ENCODE measurements around the gene SEC61G. TPM values are rescaled to one million over a fixed set of nuclear protein-coding genes. Genes with fewer than 3 reads are reported as not detected.

The SEC61G gene
- total and polyA plus RNA-seq, 12 donors: 73.7 to 578 (median 91.7) TPM

GRCh38 chr7:54788664-54789063 lies 29.7 kb upstream of the SEC61G start:
- Histone ChIP-seq H3K4me1 (peaks cover 0 to 9% (median 6%) of the 10 kb centered on the region in 9 donors), H3K27ac (no peak overlapping the region), H3K27me3 (peaks cover 0 to 7% (median 0%) of the 10 kb centered on the region in 7 donors), H3K36me3 (no peaks in the 10 kb centered on the region), H3K9me3 (no peaks in the 10 kb centered on the region), H3K4me3 (no peak overlapping the region)
- WGBS, 2 donors: 1 to 5% methylated on average over 9 of the region's 9 CpGs
- peak; percentile 31 to 83 (median 67) for TF ChIP-seq CTCF (IDR thresholded peaks at IDR 0.05)
- ATAC-seq (peak; percentile 67 to 93 (median 78)), DNase-seq (peak in 1 of 2 donors; percentile 36)
- intact Hi-C loops (cut with DNase I): loop anchor here (1.0 to 10.0 kb wide), 8 partner anchors 49 to 469 kb away; partner anchors contain the start of gene EGFR (in 4 of the 10)

DNA sequence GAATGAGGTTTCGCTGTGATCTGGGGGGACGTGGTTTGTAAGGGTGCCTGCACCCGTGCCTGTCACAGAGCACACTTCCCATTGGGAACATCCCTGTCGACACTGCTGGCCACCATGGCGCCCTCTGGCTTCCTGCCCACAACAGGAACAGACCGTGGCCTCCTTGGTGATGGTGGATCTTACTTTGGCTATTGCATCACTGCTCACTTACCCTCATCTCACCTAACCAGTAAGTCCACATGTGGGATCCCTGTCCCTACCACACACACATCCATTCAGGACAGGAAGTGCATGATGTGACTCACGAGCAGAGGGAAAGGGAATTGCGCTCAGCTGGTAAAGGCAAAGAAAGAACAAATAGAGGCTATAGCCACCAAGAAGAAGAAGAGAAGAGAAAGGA lies 26.2 kb upstream of the SEC61G start:
- WGBS, 2 donors: 77 to 81% methylated on average over 8 of the region's 8 CpGs
- ATAC-seq: no peak
- Histone ChIP-seq H3K9me3 (no peaks in the 10 kb centered on the region), H3K27ac (no peak overlapping the region), H3K4me3 (no peak overlapping the region), H3K36me3 (no peaks in the 10 kb centered on the region), H3K4me1 (peaks cover 0 to 9% (median 6%) of the 10 kb centered on the region in 9 donors), H3K27me3 (peaks cover 0 to 7% (median 0%) of the 10 kb centered on the region in 7 donors)
- intact Hi-C loops (cut with DNase I): loop anchor here in 9 of 10 donors (5.0 to 10.0 kb wide), 4 partner anchors 52 to 472 kb away; partner anchors contain the start of gene EGFR (in 4 of the 9)
- DNase-seq: no peak
- TF ChIP-seq CTCF (IDR thresholded peaks at IDR 0.05): no peak

- peaks cover 0 to 7% (median 4%) of the 10 kb centered on the region in 9 donors for H3K4me1 ChIP-seq
- intact Hi-C loops (cut with DNase I): loop anchor here in 4 of 10 donors (10.0 kb wide), 1 partner anchor 231 kb away; the partner anchor contains the start of gene EGFR (in 4 of the 4)
Observed at GRCh38 chr7:54783952-54784351, 24.9 kb upstream of the SEC61G start.

DNA sequence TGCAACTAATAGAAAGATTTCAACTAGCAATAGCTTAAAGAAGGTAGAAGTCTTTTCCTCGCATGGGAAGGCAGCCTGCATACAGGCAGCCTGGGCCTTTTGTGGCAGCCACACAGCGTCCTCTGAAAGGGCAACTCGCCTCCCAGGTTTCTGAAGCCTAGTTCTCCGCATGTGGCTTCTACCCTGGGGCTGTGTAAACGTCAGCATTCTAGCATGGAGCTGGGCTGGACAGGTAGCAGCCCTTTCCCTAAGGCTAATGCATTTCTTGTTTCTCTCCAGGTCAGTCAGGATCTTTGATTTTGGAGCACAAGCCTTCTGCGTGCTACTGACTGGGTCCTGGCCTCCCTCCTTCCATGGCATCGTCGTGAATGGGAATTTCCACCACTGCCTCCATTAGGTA lies 23.8 kb upstream of the SEC61G start:
- peaks cover 0 to 7% (median 0%) of the 10 kb centered on the region in 7 donors for H3K27me3 ChIP-seq
- 76 to 82% methylated on average over 8 of the region's 8 CpGs for WGBS, 2 donors
- intact Hi-C loops (cut with DNase I): loop anchor here in 4 of 10 donors (10.0 kb wide), 1 partner anchor 232 kb away; the partner anchor contains the start of gene EGFR (in 4 of the 4)
- H3K27ac ChIP-seq: no peak overlapping the region
- DNase-seq: no peak
- H3K9me3 ChIP-seq: no peaks in the 10 kb centered on the region
- H3K4me1 ChIP-seq: no peaks in the 10 kb centered on the region
- ATAC-seq: no peak
- no peak for TF ChIP-seq CTCF (IDR thresholded peaks at IDR 0.05)
- H3K4me3 ChIP-seq: no peak overlapping the region
- H3K36me3 ChIP-seq: no peaks in the 10 kb centered on the region

More at GRCh38 chr7:54783952-54784351, 24.9 kb upstream of the SEC61G start:
- no peak for TF ChIP-seq CTCF (IDR thresholded peaks at IDR 0.05)
- WGBS, 2 donors: 90% methylated on average over 4 of the region's 4 CpGs
- H3K4me3 ChIP-seq: no peak overlapping the region
- no peak for ATAC-seq
- H3K27ac ChIP-seq: no peak overlapping the region
- no peak for DNase-seq
- H3K36me3 ChIP-seq: no peaks in the 10 kb centered on the region
- peaks cover 0 to 7% (median 0%) of the 10 kb centered on the region in 7 donors for H3K27me3 ChIP-seq
- no peaks in the 10 kb centered on the region for H3K9me3 ChIP-seq

Data from heart right ventricle (tissue), 16 donors.